NB4 (cell line): Measurements from ENCODE around the gene CELF3.

Experiments
- DNase-seq: peaks from one replicate; pipeline ENCODE4 v3.0.0; 2010; ENCODE audit warnings: low read depth
- H3K4me3 ChIP-seq: one replicate; pipeline ENCODE4 v1.5.1; 2011; ENCODE audit warnings: mild to moderate bottlenecking, low read depth, low read length, moderate library complexity
- MYC ChIP-seq: IDR thresholded peaks from 2 replicates; pipeline ENCODE4 v1.6.1; 2011; ENCODE audit warnings: low read depth, low read length
- POLR2A ChIP-seq: IDR thresholded peaks from 2 replicates; pipeline ENCODE4 v1.6.1; 2011; ENCODE audit warnings: mild to moderate bottlenecking; ENCODE audit not compliant: insufficient read length; ENCODE audit errors: extremely low read depth
- TF ChIP-seq, protein P1 (sequence below): IDR thresholded peaks from 2 replicates; pipeline ENCODE4 v1.6.1; 2011; ENCODE audit warnings: low read depth, low read length
- TF ChIP-seq, protein P2 (sequence below): IDR thresholded peaks from one replicate; pipeline ENCODE4 v1.5.1; 2012; ENCODE audit warnings: low read depth, low read length

CELF3 gene

DNA sequence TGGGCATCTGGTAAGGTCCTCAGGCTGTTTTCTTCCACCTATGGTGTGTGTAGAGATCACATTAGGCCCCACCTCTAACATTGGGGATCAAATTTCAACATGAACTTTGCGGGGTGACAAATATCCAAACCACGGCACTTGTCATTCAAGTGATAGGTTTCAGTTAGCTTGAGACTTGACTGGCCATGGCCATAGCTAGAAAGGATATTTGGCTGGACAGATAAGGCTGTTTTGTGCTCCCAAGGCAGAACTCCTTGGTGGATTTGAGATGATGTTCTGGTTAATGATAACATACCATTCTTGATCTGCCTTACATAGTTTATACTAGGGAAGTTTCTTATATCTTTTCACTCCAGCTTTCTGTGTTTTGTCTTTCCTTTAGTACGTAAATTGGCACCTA, 48.5 kb downstream of the CELF3 start:
- no peak for DNase-seq
- TF ChIP-seq, protein P1, sequence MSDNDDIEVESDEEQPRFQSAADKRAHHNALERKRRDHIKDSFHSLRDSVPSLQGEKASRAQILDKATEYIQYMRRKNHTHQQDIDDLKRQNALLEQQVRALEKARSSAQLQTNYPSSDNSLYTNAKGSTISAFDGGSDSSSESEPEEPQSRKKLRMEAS, result no peak
- TF ChIP-seq MYC (no peak), POLR2A (no peak)
- TF ChIP-seq, protein P2, sequence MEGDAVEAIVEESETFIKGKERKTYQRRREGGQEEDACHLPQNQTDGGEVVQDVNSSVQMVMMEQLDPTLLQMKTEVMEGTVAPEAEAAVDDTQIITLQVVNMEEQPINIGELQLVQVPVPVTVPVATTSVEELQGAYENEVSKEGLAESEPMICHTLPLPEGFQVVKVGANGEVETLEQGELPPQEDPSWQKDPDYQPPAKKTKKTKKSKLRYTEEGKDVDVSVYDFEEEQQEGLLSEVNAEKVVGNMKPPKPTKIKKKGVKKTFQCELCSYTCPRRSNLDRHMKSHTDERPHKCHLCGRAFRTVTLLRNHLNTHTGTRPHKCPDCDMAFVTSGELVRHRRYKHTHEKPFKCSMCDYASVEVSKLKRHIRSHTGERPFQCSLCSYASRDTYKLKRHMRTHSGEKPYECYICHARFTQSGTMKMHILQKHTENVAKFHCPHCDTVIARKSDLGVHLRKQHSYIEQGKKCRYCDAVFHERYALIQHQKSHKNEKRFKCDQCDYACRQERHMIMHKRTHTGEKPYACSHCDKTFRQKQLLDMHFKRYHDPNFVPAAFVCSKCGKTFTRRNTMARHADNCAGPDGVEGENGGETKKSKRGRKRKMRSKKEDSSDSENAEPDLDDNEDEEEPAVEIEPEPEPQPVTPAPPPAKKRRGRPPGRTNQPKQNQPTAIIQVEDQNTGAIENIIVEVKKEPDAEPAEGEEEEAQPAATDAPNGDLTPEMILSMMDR, result no peak
- H3K4me3 ChIP-seq, result no peak overlapping the region

- no peak overlapping the region for H3K4me3 ChIP-seq
- TF ChIP-seq MYC, result no peak
- TF ChIP-seq, protein P2, result no peak
- TF ChIP-seq, protein P1, result peak; percentile 43
- DNase-seq, result peak; percentile 48
Measured at GRCh38 chr1:151661751-151662150, 54.9 kb downstream of the CELF3 start.

DNA sequence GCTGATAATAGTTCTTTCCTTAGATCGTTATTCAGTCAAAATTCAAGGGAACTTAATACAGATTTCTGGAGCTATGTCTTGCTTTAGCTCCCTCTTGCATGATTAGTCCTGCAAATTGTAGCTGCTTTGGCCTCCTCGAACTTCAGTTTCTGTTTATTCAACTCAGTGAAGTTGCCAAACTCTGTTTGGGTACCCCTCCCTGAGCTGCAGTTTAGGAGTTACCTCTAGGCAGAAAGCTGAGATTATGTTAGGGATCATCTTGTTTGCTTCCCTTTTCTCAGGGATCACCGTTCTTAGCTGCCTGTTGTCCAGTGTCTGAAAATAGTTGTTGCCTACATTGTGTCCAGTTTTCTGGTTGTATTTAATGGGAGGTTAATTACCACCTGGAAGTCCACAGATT, 61.2 kb downstream of the CELF3 start:
- TF ChIP-seq MYC, result no peak
- TF ChIP-seq, protein P2, result no peak
- TF ChIP-seq POLR2A, result no peak

GRCh38 chr1:151653397-151653796, 63.2 kb downstream of the CELF3 start:
- TF ChIP-seq, protein P1, result no peak
- TF ChIP-seq MYC (no peak), POLR2A (no peak)
- TF ChIP-seq, protein P2, result no peak

More for the DNA sequence above, 61.2 kb downstream of the CELF3 start:
- H3K4me3 ChIP-seq, result no peak overlapping the region
- DNase-seq, result peak; percentile 44

More at GRCh38 chr1:151653397-151653796, 63.2 kb downstream of the CELF3 start:
- DNase-seq, result peak; percentile 85
- H3K4me3 ChIP-seq, result no peak overlapping the region
